SK-MEL-5 (cell line): ENCODE results near the gene VDR. TPM values are rescaled to one million over a fixed set of nuclear protein-coding genes. Genes with fewer than 3 reads are reported as not detected.

ENCODE experiments used
- DNase-seq: peaks from one replicate; pipeline ENCODE4 v3.0.0-alpha.2; 2016; ENCODE audit warnings: low read depth, low spot score
- in situ Hi-C: cut with HindIII; loops from 2 replicates; pipeline ENCODE4 v1.10.0; 2016; ENCODE audit warnings: low sequenced_read_pairs, high pct_unique_total_duplicates, low pct_unique_long_range_greater_than_20kb
- total RNA-seq: library from RNA; depleted of rRNA; stranded (reverse); fragments of >200 nt; shearing (Covaris generic); gene quantifications from 2 replicates; pipeline ENCODE4 v1.2.3, GENCODE V29; 2014

Gene VDR
- total RNA-seq, 1 experiment from 2014 or later: 1.4 TPM

GRCh38 chr12:47938594-47938993, 33.8 kb upstream of the VDR start:
- no peak for DNase-seq
- in situ Hi-C loops: no loop called here

- DNase-seq: no peak
- in situ Hi-C loops: no loop called here
Observed at GRCh38 chr12:47938093-47938492, 33.3 kb upstream of the VDR start.

GRCh38 chr12:47935184-47935583, 30.4 kb upstream of the VDR start:
- in situ Hi-C loops: no loop called here
- peak; percentile 15 for DNase-seq

GRCh38 chr12:47931187-47931586, 26.4 kb upstream of the VDR start:
- in situ Hi-C loops: no loop called here
- no peak for DNase-seq

- in situ Hi-C loops: no loop called here
- DNase-seq: no peak
Observed at GRCh38 chr12:47930634-47931033, 25.8 kb upstream of the VDR start.

GRCh38 chr12:47927346-47927745, 22.6 kb upstream of the VDR start:
- no peak for DNase-seq
- in situ Hi-C loops: no loop called here

GRCh38 chr12:47921907-47922306, 17.1 kb upstream of the VDR start:
- DNase-seq: no peak
- in situ Hi-C loops: no loop called here

GRCh38 chr12:47920913-47921312, 16.1 kb upstream of the VDR start:
- no peak for DNase-seq
- in situ Hi-C loops: no loop called here

GRCh38 chr12:47913081-47913480, 8.3 kb upstream of the VDR start:
- no peak for DNase-seq
- in situ Hi-C loops: no loop called here

- in situ Hi-C loops: no loop called here
- DNase-seq: no peak
Observed at GRCh38 chr12:47912556-47912955, 7.8 kb upstream of the VDR start.

- in situ Hi-C loops: no loop called here
- no peak for DNase-seq
Observed at GRCh38 chr12:47910981-47911380, 6.2 kb upstream of the VDR start.

GRCh38 chr12:47910486-47910885, 5.7 kb upstream of the VDR start:
- in situ Hi-C loops: no loop called here
- no peak for DNase-seq

GRCh38 chr12:47909839-47910465, 5.2 kb upstream of the VDR start:
- in situ Hi-C loops: no loop called here

GRCh38 chr12:47908738-47909137, 3.9 kb upstream of the VDR start:
- in situ Hi-C loops: no loop called here
- no peak for DNase-seq

More at GRCh38 chr12:47909839-47910465, 5.2 kb upstream of the VDR start:
- DNase-seq: no peak

GRCh38 chr12:47907851-47908454, 3.2 kb upstream of the VDR start:
- in situ Hi-C loops: no loop called here
- no peak for DNase-seq

- in situ Hi-C loops: no loop called here
- peak; percentile 14 for DNase-seq
Observed at GRCh38 chr12:47903927-47904712, 674 bp downstream of the VDR start.

GRCh38 chr12:47903151-47903611, 1.6 kb downstream of the VDR start:
- in situ Hi-C loops: no loop called here

GRCh38 chr12:47902131-47902639, 2.6 kb downstream of the VDR start:
- in situ Hi-C loops: no loop called here
- DNase-seq: no peak

More at GRCh38 chr12:47903151-47903611, 1.6 kb downstream of the VDR start:
- DNase-seq: no peak
